ENCODE measurements around the gene SCARB1.

SCARB1 gene

DNA sequence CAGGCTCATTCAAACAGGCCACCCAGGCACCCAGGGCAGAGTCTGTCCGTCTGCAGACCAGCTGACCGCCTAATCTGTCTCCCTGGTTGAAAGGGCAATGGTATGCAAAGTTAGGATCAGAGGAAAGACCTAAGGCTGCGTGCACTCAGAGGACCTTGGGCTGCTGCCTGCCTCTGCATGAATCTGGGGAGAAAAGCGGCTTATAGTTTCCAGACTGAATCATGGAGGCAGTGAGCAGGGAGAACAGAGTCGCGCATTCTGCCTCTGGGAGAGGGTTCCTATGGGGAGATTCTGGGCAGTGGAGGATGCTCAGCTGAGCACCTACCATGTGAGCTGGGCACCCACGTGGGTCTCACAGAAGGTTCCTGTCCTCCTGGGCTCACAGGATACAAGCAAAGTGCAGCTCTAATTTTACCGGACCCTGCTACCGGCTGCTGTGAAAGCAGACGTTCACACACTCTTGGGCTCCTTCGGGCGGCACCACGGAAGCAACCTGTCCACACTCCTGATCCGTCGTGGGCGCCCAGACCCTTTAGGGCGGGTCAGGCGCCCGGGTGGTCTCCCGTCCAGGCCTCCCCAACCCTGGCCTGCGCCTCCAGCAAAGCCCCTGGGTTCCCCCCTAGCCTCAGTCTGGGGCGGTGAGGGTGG is 772 bp downstream of the SCARB1 start:
- peak; percentile 73 for DNase-seq (ENCODE audit: low spot score)

DNA sequence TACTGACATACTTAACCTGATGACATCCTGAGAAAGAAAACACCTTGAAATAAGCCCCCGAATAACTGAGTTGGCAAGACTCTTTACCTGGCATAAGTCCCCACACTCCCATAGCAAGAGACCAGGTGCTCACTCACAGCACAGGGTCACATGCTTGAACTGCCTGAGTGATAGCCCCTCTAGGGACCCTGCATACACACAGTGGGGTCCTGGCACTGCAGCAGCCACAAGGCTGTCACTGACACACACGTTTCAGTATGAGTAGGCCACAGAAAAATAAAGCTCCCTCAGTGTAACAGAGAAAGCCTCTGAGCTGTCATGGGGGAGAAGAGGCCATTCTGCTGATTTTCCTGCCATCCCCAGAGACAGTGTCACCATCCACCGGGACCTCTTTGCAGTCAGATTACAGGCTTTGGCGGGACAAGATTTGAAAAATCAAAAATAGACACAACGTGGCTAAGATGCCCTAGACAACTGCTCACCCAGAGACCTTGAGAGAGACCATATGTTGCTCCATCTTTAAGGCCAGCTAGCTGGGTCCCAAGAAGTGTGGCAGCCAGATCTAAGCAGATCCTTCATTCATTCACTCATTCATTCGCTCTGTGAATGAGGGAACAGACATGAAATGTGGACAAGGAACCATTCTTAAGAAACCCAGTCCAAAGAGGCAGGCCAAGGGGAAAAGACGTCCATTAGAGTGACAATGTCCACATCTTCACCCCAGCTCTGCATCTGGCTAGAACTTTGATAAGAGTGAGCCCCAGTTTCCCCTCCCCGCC is 1.6 kb downstream of the SCARB1 start:
- DNase-seq (ENCODE audit: low spot score) = no peak

DNA sequence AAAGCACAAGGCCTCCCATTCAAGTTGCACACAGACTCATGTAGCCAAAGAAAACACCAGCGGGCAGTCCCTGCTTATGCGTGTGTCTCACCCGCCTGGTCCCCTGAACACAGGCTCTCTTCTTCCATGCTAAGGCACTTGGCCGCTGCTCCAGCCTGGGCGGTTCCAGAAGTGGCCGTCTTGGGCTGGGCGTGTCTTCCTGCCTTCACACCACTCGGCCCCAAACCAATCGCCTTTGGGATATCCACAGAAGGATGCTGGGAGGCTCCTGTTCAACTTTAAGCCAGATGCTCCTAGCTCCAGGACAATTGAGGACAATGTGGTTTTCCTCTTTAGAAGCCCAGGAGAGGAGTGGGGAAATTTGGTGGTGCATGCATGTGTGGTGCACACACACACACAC is 2.2 kb downstream of the SCARB1 start:
- peak; percentile 96 for DNase-seq (ENCODE audit: low spot score)

DNA sequence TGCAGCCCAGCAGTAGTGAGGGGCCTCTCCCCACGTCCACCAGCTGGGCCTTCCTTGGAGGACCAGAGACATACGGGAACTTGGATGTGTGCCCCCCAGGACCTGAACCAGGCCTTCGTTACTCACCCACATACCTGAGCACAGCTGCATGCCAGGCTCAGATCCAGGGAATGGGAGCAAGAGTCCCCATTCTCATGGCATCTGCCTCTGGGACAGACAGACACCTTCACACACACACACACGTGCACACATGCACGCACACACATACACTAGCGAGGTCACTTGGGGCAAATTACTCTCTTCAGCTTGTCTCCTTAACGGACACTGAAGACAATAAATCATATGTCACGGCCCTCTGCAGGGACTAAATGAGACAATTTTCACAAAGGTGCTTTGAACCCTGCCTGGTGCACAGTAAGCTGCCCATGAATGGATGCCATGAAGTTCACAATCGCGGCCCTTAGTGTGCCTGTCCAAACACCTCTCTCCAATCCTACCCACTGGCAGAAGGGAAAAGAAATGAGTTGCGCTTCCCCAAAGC is 5.7 kb downstream of the SCARB1 start:
- no peak for DNase-seq (ENCODE audit: low spot score)

DNA sequence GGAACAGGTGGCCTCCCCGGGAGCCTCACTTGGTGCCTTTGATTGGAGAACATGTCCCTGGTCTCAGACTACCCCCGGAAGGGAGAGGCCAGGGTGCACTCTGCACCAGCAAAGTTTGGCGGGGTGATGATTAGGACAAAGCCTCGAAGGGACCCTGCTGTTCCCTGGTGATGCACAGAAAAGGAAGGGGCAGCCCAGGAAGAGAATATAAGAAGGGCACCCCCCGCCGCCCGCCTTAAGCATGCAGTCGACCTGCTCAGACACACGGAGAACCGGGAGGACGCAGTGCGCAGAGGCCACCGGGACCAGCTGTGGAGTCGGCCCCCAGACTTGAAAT is 6.9 kb downstream of the SCARB1 start:
- no peak for DNase-seq (ENCODE audit: low spot score)

DNA sequence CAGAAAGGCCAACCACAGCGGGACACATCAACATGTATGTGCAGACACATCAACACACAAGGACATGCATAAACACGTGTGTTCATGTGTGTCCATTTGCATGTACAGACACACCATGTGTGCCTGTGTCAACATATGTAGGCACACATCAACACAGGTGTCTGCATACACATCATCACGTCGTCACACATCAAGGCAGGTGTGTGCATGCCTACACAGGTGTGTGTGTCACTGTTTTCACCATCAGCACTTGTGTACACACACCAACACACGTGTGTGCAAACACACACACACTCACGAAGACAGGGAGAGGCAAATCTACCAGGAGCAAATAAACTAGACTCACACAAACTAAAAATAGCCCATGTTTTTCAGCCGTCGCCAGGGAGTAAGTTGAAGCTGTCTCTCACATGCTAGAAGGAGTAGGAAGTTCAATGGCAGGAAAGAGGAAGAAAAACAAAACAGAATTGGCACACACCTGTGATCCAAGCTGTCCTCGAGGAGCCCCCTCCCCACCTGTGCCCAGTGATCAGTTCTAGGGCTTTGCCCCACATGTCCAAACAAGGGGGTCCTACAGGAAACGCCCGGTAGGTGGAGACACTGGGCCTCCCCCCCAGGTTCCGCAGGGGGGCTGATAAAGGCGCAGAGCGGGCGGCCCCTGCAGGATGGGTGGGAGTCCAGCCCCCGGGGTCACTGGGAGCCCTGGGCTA is 7.4 kb downstream of the SCARB1 start:
- DNase-seq (ENCODE audit: low spot score) = no peak

DNA sequence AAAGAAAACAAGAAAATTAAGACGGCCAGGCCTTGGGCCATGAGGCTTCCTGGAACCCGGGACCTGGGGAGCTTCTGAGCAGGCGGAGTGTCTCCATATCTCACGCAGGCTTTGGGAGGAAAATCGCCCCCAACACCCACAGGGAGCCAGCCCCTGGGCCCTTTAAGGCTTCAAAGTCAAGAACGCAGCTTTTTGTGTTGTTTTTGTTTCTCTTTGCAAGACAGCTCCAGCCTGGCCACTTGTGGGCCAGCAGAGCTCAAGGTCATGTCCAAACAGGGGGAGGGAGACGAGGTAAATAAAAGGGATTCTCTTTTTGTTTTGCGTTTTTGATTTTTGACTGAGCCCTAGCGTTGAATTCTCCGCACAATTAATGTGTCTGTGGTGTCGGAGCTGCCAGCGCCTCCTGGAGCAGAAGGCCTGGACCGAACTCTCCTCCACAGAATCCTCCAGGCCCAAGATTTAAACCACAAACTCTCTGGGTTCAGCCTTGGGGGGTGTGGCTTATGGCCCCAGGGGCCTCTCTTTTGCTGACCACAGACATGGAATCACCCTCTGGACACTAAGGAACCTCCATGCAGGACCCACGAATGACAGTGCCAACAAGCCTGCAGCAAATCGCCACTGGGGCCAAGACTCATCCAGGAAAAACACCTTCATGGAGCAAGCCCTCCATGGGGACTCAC is 8.2 kb downstream of the SCARB1 start:
- DNase-seq (ENCODE audit: low spot score) = no peak

DNA sequence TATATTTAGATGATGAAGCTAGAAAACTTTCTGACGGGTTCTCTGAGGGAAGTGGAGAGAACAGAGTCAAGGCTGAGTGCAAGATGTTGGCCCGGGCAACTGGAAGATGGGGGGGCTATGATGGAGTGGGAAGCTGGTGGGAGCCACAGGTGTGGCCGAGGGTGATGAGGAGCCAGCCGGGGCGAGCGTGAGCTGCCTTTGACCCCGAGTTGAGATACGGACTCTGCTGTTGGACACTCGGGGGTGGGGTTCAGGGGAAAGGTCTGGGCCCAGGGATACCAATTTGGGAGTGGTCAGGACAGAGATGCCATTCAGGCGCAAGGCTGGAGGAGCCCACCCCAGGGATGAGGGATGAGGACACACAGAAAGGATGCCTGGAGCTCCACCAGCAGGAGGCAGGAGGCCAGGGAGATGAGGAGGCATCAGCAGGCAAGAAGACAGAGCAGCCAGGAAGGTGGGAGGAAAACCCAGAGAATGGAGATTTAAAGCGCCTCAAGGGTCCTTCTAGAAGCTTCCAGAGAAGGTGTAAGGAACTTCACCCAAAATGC is 9.0 kb downstream of the SCARB1 start:
- DNase-seq (ENCODE audit: low spot score) = no peak

DNA sequence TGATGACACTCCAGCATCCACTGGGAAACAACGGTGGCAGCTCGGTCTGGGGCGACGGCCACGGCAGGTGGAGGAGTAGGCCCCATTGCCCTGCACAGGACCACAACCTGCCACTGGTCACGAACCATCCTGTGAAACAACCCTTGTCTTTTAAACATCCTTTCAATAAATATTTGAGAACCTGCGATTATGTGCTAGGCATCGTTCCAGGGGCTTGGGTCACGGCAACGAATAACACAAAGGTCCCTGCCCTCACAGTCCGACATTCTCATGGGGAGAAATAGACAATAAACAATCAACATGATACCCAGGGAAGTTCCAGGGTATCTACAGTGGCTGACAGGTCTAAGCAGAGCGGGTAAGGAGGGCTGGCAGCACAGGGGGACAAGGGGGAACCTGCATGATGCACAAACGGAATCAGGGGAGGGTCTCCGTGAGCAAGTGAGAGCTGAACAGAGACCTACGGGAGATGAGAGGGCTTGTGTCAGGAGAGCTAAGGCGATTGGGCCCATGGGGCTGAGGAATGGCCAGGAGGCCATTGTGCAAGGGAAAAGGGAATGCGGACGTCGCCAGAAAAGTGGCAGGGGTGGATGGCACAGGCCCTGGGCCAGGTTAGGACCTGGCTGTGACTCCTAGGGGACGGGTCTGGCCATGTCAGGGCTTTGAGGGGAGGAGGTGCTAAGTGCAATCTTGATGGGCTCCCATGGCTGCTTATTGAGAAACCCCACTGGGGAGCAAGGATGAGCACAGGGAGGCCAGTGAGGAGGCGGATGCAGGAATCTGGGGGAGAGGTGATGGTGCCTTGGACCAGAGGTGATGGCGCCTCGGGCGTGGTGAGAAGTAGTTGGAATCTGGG is 9.7 kb downstream of the SCARB1 start:
- no peak for DNase-seq (ENCODE audit: low spot score)

DNA sequence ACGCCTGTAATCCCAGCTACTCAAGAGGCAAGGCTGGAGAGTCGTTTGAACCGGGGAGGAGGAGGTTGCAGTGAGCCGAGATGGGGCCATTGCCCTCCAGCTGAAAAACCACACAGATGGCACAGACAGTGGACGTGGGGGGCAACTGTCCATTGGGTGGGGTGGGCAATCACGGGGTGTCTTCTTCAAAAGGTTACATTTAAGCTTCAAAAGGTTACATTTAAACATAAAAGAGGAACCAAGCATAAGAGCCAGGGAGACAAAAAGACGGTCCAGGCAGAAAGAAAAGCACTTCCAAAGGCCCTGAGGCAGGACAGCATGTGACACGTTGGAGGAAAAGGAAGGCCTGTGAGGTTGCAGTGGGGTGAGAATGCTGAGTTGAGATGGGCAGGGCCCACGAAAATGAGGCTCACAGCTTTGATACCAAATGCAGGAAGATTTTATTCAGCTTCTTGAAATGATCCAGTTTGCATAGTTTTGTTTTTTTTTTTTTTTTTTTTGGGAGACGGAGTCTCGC is 10.7 kb downstream of the SCARB1 start:
- no peak for DNase-seq (ENCODE audit: low spot score)

DNA sequence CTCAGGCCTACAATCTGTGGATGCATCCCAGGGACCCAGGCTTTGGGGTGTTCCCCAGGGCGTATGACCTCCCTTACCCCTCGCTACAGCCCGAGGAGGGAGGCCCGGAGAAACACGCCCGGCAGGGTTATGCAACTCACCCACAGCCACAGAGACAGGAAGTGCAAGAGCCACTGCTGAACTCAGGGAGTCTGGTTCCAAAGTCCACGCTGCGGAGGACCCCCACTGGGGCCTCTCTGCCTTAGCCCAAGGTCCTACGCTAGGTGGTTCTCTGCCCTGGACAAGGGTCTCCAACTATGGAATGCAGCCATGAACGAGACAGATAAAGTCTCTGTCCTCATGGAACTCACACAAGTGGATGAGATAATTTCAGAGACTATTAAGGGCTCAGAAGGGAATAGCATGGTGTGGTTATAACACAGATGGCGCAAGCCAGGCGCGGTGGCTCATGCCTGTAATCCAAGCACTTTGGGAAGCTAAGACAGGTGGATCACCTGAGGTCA is 11.3 kb downstream of the SCARB1 start:
- peak; percentile 69 for DNase-seq (ENCODE audit: low spot score)

DNA sequence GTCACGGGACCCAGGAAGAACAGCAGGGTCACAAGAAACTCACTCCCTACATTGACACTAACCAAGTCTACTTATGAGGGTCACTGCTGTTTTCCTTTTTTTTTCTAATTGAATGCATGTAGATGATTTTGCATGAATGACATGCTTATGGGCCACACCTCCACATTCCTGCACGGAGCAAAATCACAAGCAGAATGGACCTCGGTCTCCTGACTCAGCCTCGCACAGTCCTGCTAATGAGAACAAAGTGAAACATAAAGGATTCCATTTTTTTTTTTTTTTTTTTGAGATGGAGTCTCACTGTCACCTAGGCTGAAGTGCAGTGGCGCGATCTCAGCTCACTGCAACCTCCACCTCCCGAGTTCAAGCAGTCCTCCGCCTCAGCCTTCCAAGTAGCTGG is 12.3 kb downstream of the SCARB1 start:
- DNase-seq (ENCODE audit: low spot score) = no peak

DNA sequence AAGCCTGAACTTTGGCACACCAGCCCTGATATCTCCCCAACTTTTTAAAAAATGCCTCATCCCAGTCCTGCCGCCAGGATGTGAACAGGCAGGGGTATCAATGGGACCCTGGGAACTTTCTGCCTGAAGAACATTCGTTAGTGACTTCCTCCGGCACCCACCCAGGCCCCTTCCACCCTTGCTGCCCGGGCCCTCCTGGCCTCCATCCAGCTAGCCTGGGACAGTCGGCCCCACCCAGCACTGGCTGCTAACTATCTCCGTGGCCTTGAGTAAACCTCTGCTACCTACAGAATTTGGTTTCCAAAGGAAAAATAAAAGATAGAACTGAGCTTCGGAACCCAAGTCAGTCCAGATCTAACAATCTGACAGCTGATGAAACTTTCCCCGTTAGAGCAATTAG is 14.3 kb downstream of the SCARB1 start:
- no peak for DNase-seq (ENCODE audit: low spot score)

DNA sequence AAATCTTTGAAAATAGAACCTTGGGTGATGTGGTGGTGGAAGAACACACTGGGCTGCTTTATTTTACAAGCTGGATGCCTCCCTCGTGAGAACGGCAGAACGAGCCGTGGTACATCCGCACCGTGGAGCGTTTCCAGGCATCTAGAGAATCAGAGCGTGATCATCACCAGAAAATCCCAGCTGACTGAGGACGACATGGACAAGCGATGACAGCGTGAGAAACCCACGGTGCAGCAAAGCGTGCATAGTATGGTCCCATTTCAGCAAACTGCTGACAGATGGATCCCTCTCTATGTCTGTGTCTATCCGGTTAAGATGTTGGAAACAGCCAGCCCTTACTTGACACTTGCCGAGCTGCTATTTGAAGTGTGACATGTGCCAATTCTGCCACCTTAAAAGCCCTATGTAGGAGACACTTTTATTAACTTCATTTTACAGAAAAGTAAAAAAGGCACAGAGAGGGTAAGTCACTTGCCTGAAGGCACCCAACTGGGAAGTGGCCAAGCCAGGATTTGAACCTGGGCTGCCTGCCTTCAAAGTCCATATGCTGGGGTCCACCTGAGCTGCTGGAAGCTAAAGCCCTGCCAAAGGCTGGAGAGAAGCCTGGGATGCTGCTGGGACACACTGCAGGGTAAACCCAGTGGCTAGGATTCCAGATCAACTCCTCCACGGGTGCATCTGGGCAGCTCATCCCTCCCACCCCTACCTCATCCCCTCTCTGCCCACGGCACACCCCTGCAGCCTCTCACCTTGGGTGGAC is 14.9 kb downstream of the SCARB1 start:
- peak; percentile 70 for DNase-seq (ENCODE audit: low spot score)

DNA sequence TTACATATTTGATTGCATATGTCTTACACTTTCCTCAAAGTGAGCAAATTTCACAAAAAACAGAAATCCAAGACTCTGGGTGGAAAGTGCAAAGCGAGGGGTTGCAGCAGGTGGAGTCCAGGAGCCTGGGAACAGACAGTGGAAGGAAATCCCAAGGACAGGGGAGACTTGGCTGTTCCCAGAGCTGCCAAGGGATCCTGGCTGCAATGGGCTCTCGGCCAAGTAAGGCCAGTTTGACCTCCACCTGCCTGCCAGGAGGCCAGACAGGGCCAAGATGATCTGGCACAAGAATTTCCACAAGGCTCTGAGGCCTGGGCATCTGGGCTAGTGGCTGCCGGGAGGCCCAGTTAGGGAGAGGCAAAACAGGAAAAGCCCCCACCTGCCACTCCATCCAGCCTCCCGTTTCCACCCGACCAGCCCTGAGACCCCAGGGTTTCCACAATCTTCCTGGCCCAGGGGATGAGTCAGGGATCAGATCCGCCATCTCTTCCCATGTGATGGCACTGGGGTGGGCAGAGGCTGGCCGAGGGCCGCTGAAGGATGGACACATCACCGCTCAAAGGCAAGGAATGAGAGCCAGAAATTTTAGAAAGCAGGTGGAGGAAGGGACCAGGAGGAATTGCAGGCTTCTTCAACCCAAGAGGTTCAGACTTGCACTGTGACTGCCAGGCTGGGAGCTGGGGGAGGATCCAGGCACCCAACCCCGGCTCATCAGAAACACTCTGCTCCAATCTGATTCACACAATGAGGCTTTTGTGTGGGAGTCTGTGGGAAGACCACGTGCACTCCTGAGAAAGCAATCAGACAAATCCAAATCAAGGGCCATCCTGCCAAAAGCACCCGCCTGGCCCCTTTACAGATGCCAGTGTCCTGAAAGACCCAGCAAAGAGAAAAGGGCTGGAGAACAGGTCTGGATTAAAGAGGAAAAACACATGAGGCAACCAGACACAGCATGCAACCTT is 16.3 kb downstream of the SCARB1 start:
- peak; percentile 96 for DNase-seq (ENCODE audit: low spot score)

DNA sequence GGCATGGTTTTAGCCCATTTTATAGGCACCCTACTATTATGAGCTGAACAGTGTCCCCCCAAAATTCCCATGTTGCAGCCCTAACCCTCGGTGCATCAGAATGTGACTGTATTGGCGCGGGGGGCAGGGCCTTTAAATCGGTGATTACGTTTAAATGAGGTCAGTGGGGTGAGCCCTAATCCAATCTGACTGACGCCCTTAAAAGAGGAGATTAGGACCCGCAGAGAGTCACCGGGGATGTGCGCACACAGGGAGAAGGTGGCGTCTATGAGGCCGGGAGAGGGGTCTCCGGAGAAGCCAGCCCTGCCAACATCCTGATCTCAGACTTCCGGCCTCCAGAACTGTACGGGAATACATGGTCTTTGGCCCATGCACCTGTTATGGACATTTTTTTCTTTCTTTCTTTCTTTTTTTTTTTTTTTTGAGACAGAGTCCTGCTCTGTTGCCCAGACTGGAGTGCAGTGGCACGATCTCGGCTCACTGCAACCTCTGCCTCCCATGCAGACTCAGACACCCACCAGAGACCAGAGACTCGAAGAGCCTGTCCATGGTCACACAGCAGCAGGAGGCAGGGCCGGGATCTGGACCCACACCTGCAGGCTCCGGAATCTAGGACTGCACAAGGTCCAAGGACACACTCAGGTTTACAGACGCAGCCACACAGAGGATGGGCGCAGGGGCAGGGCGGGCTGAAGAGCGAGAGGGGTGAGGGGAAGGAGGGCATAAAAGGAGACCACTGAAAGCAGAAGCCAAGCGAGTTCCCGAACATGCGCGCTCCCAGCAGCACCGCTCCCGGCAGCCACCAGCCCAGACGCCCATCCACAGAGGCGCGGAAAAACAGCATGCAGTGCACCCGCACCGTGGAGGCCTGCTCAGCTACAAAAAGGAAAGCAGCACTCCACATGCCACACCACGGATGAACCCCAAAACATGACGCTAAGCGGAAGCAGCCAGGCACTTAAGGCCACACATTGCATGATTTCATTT is 19.0 kb downstream of the SCARB1 start:
- DNase-seq (ENCODE audit: low spot score) = no peak

DNA sequence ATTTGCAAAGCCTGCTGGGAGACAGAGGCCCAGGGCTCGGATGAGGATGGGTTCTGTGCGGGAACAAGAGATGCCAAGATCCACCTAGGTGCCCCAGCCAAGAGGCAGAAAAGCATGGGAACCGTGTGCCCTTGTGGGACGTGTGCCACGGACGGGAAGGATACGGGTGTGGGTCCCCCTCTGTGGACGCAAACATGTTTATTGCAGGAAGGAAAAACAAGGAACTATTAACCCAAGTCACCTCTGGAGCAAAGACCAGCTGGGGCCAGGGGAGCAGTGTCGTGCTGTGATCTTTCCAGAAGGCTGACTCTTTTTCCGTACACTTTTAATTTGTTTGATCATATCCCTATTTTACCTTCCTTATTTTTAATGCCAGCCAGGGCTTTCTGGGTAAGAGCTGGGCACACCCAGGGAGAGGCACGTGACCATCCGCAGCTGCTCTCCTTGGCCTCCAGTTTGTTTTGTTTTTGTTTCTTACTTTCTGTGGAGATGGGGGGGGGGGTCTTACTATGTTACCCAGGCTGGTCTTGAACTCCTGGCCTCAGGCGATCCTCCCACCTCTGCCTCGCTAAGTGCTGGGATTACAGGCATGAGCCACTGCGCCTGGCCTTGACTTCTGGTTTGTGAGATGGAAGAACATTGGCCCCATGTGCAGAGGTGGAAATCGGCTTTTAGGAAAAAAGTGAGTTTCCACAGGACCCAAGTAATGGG is 20.7 kb downstream of the SCARB1 start:
- DNase-seq (ENCODE audit: low spot score) = no peak
